ENCODE results near the gene PLXNA4. TPM values are rescaled to one million over a fixed set of nuclear protein-coding genes. Genes with fewer than 3 reads are reported as not detected.
A peak's percentile ranks its signal among the peaks of the same experiment; 100 is the strongest.

PLXNA4 gene
- total RNA-seq, 1 experiment from 2014 or later: 0.81 TPM

- H3K27me3 Mint-ChIP-seq (ENCODE audit: low read depth): no peaks in the 10 kb centered on the region
- DNase-seq (ENCODE audit: low spot score): no peak
- no peak overlapping the region for H3K27ac Mint-ChIP-seq
- TF ChIP-seq E2F4 (CRISPR knock-in tag; IDR thresholded peaks at IDR 0.05; ENCODE audit: borderline replicate concordance, low read depth): no peak
- no peak for TF ChIP-seq ZBTB43 (CRISPR knock-in tag; IDR thresholded peaks at IDR 0.05)
- ChIA-PET CTCF (interaction anchor here (1.5 to 2.3 kb wide), 2 partner anchors 32 to 37 kb away, joined by 3 to 7 read pairs; no protein-coding TSS in a partner anchor), POLR2A (no interaction called here)
- no peak for ATAC-seq
- H3K4me3 Mint-ChIP-seq: no peak overlapping the region
- no peaks in the 10 kb centered on the region for H3K9me3 Mint-ChIP-seq
- H3K36me3 Mint-ChIP-seq: no peaks in the 10 kb centered on the region
- peaks cover 10% of the 10 kb centered on the region for H3K4me1 Mint-ChIP-seq
Measured at GRCh38 chr7:132519936-132520335, 56.3 kb downstream of the PLXNA4 start.

GRCh38 chr7:132518839-132519173, 57.5 kb downstream of the PLXNA4 start:
- DNase-seq (ENCODE audit: low spot score): no peak
- Mint-ChIP-seq H3K27me3 (ENCODE audit: low read depth) (no peaks in the 10 kb centered on the region), H3K27ac (no peak overlapping the region), H3K9me3 (no peaks in the 10 kb centered on the region), H3K36me3 (no peaks in the 10 kb centered on the region), H3K4me1 (peaks cover 10% of the 10 kb centered on the region), H3K4me3 (no peak overlapping the region)
- ATAC-seq: no peak
- TF ChIP-seq ZNF532 (CRISPR knock-in tag; IDR thresholded peaks at IDR 0.05; ENCODE audit: borderline replicate concordance): no peak
- no peak for TF ChIP-seq PREB (CRISPR knock-in tag; IDR thresholded peaks at IDR 0.05; ENCODE audit: borderline replicate concordance)
- no peak for TF ChIP-seq MXD4 (CRISPR knock-in tag; IDR thresholded peaks at IDR 0.05; ENCODE audit: borderline replicate concordance)
- TF ChIP-seq USF1 (CRISPR knock-in tag; IDR thresholded peaks at IDR 0.05): no peak
- TF ChIP-seq GTF2I (CRISPR knock-in tag; conservative IDR thresholded peaks at IDR 0.05): no peak
- TF ChIP-seq GRHL2 (CRISPR knock-in tag; IDR thresholded peaks at IDR 0.05; ENCODE audit: insufficient replicate concordance, severe bottlenecking): no peak
- CTCF ChIA-PET: interaction anchor here (1.2 to 3.6 kb wide), 11 partner anchors 10 to 660 kb away, joined by 3 to 27 read pairs (median 6); no protein-coding TSS in a partner anchor
- POLR2A ChIA-PET: interaction anchor here (0.6 kb wide), 1 partner anchor 317 kb away, joined by 3 read pairs; no protein-coding TSS in a partner anchor

GRCh38 chr7:132518102-132518838, 58.0 kb downstream of the PLXNA4 start:
- Mint-ChIP-seq H3K4me3 (no peak overlapping the region), H3K4me1 (peaks cover 10% of the 10 kb centered on the region), H3K27me3 (ENCODE audit: low read depth) (no peaks in the 10 kb centered on the region), H3K9me3 (no peaks in the 10 kb centered on the region), H3K36me3 (no peaks in the 10 kb centered on the region), H3K27ac (no peak overlapping the region)
- peak; percentile 97 for ATAC-seq
- peak; percentile 52 for DNase-seq (ENCODE audit: low spot score)
- TF ChIP-seq CTCF (IDR thresholded peaks at IDR 0.05): peak; percentile 70
- no peak for TF ChIP-seq FOXP1 (CRISPR knock-in tag; IDR thresholded peaks at IDR 0.05; ENCODE audit: borderline replicate concordance)
- ChIA-PET POLR2A (interaction anchor here (0.6 kb wide), 1 partner anchor 318 kb away, joined by 3 read pairs; no protein-coding TSS in a partner anchor), CTCF (interaction anchor here (0.5 to 3.6 kb wide), 38 partner anchors 9 to 659 kb away, joined by 3 to 27 read pairs (median 4); no protein-coding TSS in a partner anchor)

Measured in WTC11 (cell line).